Liver (tissue), 9 donors: Measurements from ENCODE around the gene HGS. TPM values are rescaled to one million over a fixed set of nuclear protein-coding genes. Genes with fewer than 3 reads are reported as not detected.

Source experiments
- DNase-seq: peaks from one replicate; pipeline ENCODE4 v3.0.0-alpha.2; 2017; ENCODE audit warnings: low spot score
- H3K27ac ChIP-seq, 2 donors: one replicate each; pipeline ENCODE4 v1.7.0; 2013; ENCODE audit warnings: inconsistent platforms in 2 of 2, low read length in 2 of 2, control low read depth in 1 of 2, low read depth in 1 of 2, mild to moderate bottlenecking in 1 of 2
- H3K27me3 ChIP-seq, 4 donors: one replicate each; pipeline versions ENCODE4 v1.6.1 to v1.7.0; 2013; ENCODE audit warnings: low read length in 3 of 4, inconsistent platforms in 1 of 4, mild to moderate bottlenecking in 1 of 4, moderate library complexity in 1 of 4; ENCODE audit not compliant: control insufficient read depth in 4 of 4, insufficient read depth in 4 of 4
- H3K36me3 ChIP-seq, 4 donors: one replicate each; pipeline versions ENCODE4 v1.6.1 to v1.7.0; 2013; ENCODE audit warnings: low read length in 3 of 4, mild to moderate bottlenecking in 3 of 4, low read depth in 1 of 4, moderate library complexity in 1 of 4; ENCODE audit not compliant: control insufficient read depth in 4 of 4, insufficient read depth in 3 of 4
- H3K4me1 ChIP-seq, 4 donors: one replicate each; pipeline versions ENCODE4 v1.6.1 to v1.7.0; 2013; ENCODE audit warnings: low read length in 3 of 4, mild to moderate bottlenecking in 3 of 4, moderate library complexity in 1 of 4; ENCODE audit not compliant: control insufficient read depth in 4 of 4, insufficient read depth in 4 of 4
- H3K4me3 ChIP-seq, 3 donors: one replicate each; pipeline versions ENCODE4 v1.6.1 to v1.7.0; 2013; ENCODE audit warnings: low read length in 3 of 3, control low read depth in 1 of 3, low read depth in 1 of 3, mild to moderate bottlenecking in 1 of 3
- H3K9ac ChIP-seq, 2 donors: one replicate each; pipeline ENCODE4 v1.7.0; 2013; ENCODE audit warnings: low read length in 2 of 2, mild to moderate bottlenecking in 2 of 2, moderate library complexity in 2 of 2, control low read depth in 1 of 2, low read depth in 1 of 2
- H3K9me3 ChIP-seq, 4 donors: one replicate each; pipeline versions ENCODE4 v1.6.1 to v1.7.0; 2013; ENCODE audit warnings: low read length in 3 of 4; ENCODE audit not compliant: control insufficient read depth in 4 of 4
- ATF3 ChIP-seq: IDR thresholded peaks from 2 replicates; pipeline ENCODE4 v1.6.1; 2016; ENCODE audit warnings: antibody characterized with exemption
- CTCF ChIP-seq: fragments of 150-350 bp; IDR thresholded peaks from 2 replicates; pipeline ENCODE4 v1.5.1; 2017; ENCODE audit warnings: improper control_type of control experiment, low read depth, low read length; ENCODE audit not compliant: missing input control
- EGR1 ChIP-seq, 2 donors: IDR thresholded peaks; 2 replicates each; pipeline ENCODE4 v1.6.1; 2016 to 2018; ENCODE audit warnings: antibody characterized with exemption in 2 of 2, low read depth in 2 of 2
- FOXA1 ChIP-seq: IDR thresholded peaks from 2 replicates; pipeline ENCODE4 v1.6.1; 2016; ENCODE audit warnings: antibody characterized with exemption
- FOXA2 ChIP-seq: IDR thresholded peaks from 2 replicates; pipeline ENCODE4 v1.6.1; 2016; ENCODE audit warnings: antibody characterized with exemption
- GABPA ChIP-seq, 2 donors: IDR thresholded peaks in 1 of 2; conservative IDR thresholded peaks in 1 of 2; 2 replicates each; pipeline ENCODE4 v1.6.1; 2016; ENCODE audit warnings: antibody characterized with exemption in 2 of 2, mild to moderate bottlenecking in 1 of 2, moderate library complexity in 1 of 2
- HNF4A ChIP-seq, 2 donors: conservative IDR thresholded peaks; 2 replicates each; pipeline ENCODE4 v1.6.1; 2016; ENCODE audit warnings: antibody characterized with exemption in 2 of 2, mild to moderate bottlenecking in 2 of 2
- HNF4G ChIP-seq: IDR thresholded peaks from 2 replicates; pipeline ENCODE4 v1.6.1; 2016; ENCODE audit warnings: antibody characterized with exemption
- JUND ChIP-seq, 2 donors: IDR thresholded peaks; 2 replicates each; pipeline ENCODE4 v1.6.1; 2016; ENCODE audit warnings: antibody characterized with exemption in 2 of 2
- MAX ChIP-seq: IDR thresholded peaks from 2 replicates; pipeline ENCODE4 v1.6.1; 2016; ENCODE audit warnings: antibody characterized with exemption
- NR2F2 ChIP-seq: IDR thresholded peaks from 2 replicates; pipeline ENCODE4 v1.6.1; 2016; ENCODE audit warnings: antibody characterized with exemption
- RAD21 ChIP-seq, 2 donors: IDR thresholded peaks; 2 replicates each; pipeline ENCODE4 v1.6.1; 2016; ENCODE audit warnings: antibody characterized with exemption in 2 of 2, mild to moderate bottlenecking in 2 of 2
- REST ChIP-seq: IDR thresholded peaks from 2 replicates; pipeline ENCODE4 v1.6.1; 2016; ENCODE audit warnings: antibody characterized with exemption, mild to moderate bottlenecking
- RXRA ChIP-seq, 2 donors: IDR thresholded peaks; 2 replicates each; pipeline ENCODE4 v1.6.1; 2017 to 2018; ENCODE audit warnings: antibody characterized with exemption in 2 of 2, mild to moderate bottlenecking in 1 of 2
- SP1 ChIP-seq: IDR thresholded peaks from 2 replicates; pipeline ENCODE4 v1.6.1; 2018; ENCODE audit warnings: antibody characterized with exemption, mild to moderate bottlenecking
- TAF1 ChIP-seq: conservative IDR thresholded peaks from 2 replicates; pipeline ENCODE4 v1.6.1; 2016; ENCODE audit warnings: antibody characterized with exemption, mild to moderate bottlenecking
- YY1 ChIP-seq: IDR thresholded peaks from 2 replicates; pipeline ENCODE4 v1.6.1; 2016; ENCODE audit warnings: antibody characterized with exemption, mild to moderate bottlenecking
- ZBTB33 ChIP-seq: IDR thresholded peaks from 2 replicates; pipeline ENCODE4 v1.6.1; 2016; ENCODE audit warnings: antibody characterized with exemption
- WGBS: extraction: QIAGEN DNeasy Blood & Tissue Kit; methylation state at CpG from one replicate; pipeline ENCODE4 v1.1.7; 2013; 5-methylcytosine and 5-hydroxymethylcytosine counted together
- polyA plus RNA-seq, 2 donors: library from polyadenylated mRNA; stranded (reverse) in 1 of 2; unstranded in 1 of 2; fragments of 200-250 nt in 1 of 2; fragments of >200 nt in 1 of 2; fragmentation: Nextera tagmentation in 1 of 2; extraction: Ambion mirVana in 1 of 2; gene quantifications; one replicate each; pipeline versions ENCODE4 v1.2.1 to v1.2.3, GENCODE V29; 2013 to 2015
- total RNA-seq, 2 donors: library from RNA; depleted of rRNA; stranded (reverse); fragments of >200 nt; gene quantifications; one replicate each; pipeline ENCODE4 v1.2.3, GENCODE V29; 2014
- donor health status: healthy.
- donor health status: healthy.
- donor health status: healthy.
- donor health status: healthy.
- donor health status: healthy.

HGS gene
- total and polyA plus RNA-seq, 4 donors: 21.8 to 31.6 (median 28.2) TPM

- Histone ChIP-seq H3K36me3 (peaks cover 7 to 24% (median 12%) of the 10 kb centered on the region in 4 donors), H3K27ac (no peak overlapping the region), H3K9ac (no peak overlapping the region), H3K27me3 (no peaks in the 10 kb centered on the region), H3K4me1 (peaks cover 6 to 28% (median 18%) of the 10 kb centered on the region in 4 donors), H3K4me3 (no peak overlapping the region), H3K9me3 (no peaks in the 10 kb centered on the region)
- no peak for TF ChIP-seq RXRA (IDR thresholded peaks at IDR 0.05)
- TF ChIP-seq SP1: no peak
- no peak for TF ChIP-seq YY1
- TF ChIP-seq ATF3: no peak
- TF ChIP-seq JUND (IDR thresholded peaks at IDR 0.05): no peak
- TF ChIP-seq HNF4A (conservative IDR thresholded peaks at IDR 0.05): no peak
- no peak for TF ChIP-seq MAX
- no peak for TF ChIP-seq EGR1 (IDR thresholded peaks at IDR 0.05; ENCODE audit: low read depth in 2 of 2)
- TF ChIP-seq GABPA (IDR thresholded peaks at IDR 0.05 in 1 of 2, conservative IDR thresholded peaks at IDR 0.05 in 1 of 2): no peak
- no peak for TF ChIP-seq FOXA2
- TF ChIP-seq FOXA1: no peak
- no peak for TF ChIP-seq CTCF
- no peak for TF ChIP-seq REST
- TF ChIP-seq RAD21 (IDR thresholded peaks at IDR 0.05): no peak
- TF ChIP-seq ZBTB33: no peak
- no peak for TF ChIP-seq HNF4G
- TF ChIP-seq NR2F2: no peak
- no peak for TF ChIP-seq TAF1
- no peak for DNase-seq
- 82% methylated on average over 17 of the region's 17 CpGs for WGBS
These were observed 6.9 kb upstream of the HGS start for GRCh38 chr17:81676906-81677305.
